Effector CD4-positive, alpha-beta T cell (primary cell): ENCODE measurements around the gene IPCEF1.

Experiments
- DNase-seq: peaks from one replicate; pipeline ENCODE4 v3.0.0-alpha.2; 2020

The IPCEF1 gene

GRCh38 chr6:154289818-154290508 is 66.6 kb downstream of the IPCEF1 start:
- DNase-seq, result no peak

DNA sequence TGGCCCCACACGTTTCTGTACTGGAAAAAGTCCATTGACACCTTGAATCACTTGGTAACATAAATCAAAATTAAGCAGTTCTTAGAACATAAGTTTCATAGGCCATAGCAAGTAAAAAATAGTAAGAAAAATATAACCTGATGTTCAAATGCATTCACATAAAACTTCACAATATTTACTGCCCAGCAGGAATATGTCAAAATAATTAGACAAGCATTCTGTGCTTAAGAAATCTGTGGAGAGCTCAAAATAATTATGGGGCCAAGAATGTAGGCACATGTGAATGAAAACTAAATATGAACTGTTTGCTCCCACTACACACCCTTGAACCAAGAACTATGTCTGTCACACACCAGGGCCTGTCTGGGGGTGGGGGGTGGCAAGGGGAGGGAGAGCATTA is 70.8 kb downstream of the IPCEF1 start:
- no peak for DNase-seq

DNA sequence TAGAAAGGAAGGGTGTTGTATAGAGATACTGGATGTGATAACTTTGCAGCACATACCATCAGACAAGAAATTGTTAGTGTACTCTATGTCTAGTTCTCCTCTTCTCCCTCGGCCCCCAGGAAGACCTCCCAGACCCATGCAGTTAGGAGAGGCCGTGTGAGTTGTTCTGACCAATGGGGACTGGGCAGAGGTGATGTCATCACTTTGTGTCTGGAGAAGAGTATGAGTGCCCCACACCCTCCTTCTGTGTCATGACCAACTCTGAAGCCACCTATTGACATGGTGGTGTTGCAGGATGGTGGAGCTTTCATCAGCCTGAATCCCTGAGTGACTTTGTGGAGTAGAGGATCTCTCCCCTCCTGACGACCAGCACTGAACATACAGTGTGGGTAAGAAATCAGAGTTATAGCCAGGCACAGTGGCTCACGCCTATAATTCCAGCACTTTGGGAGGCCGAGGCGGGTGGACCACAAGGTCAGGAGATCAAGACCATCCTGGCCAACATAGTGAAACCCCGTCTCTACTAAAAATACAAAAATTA is 72.2 kb downstream of the IPCEF1 start:
- no peak for DNase-seq

GRCh38 chr6:154280521-154280920 is 76.1 kb downstream of the IPCEF1 start:
- no peak for DNase-seq

DNA sequence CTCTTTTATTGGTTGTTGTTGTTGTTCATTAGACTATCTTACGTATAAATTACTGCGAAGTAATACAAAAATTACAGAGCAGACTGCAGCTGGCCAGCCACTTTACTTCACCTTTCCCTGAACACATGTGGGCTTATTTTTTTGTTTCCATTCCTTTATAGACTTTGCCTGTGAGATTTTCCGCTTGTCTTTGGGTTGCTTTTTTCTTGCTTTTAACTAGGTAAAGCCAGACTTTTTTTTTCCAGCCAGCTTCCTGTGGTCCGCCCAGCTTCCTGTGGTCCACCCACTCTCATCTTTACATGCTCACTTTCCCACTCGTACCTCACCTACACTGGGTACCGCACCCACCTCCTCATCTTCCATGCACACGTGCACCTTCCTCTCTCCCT is 79.0 kb downstream of the IPCEF1 start:
- DNase-seq, result no peak

DNA sequence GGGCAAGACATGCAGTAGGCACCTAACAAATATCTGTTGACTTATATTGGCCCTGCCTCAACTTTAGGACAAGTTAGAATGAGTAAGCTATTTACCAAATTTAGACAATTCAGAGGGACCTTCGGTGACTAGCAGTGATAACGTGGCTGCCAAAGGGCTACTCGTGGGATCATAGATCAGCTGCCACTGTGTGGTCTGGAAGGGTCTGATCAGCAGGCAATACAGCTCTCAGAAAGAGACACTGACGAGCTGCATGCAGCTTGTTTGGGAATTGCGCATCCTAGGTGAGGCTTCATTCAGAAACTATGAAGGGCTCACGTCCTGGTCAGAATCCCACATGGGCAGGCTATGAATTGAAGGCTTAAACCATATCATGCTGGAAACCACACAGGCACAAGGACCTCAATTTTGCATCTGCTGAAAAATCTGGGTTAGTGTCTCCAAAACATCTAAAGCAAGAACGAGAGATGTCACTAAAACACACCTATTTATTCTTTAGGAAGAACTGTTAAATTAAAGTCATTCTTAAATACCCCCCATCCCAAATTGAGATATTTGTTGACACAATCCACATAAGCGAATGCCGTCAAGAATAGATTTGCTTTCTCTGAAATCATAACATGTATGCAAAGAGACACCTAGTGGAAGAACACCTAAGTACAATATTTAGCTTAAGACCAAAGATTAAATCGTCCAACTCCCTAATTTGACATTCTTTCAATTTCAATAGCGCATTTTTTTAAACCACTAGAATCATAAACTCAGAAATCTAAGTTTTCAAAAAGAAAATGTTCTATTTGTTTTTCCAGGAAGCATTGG is 79.6 kb downstream of the IPCEF1 start:
- DNase-seq, result no peak

DNA sequence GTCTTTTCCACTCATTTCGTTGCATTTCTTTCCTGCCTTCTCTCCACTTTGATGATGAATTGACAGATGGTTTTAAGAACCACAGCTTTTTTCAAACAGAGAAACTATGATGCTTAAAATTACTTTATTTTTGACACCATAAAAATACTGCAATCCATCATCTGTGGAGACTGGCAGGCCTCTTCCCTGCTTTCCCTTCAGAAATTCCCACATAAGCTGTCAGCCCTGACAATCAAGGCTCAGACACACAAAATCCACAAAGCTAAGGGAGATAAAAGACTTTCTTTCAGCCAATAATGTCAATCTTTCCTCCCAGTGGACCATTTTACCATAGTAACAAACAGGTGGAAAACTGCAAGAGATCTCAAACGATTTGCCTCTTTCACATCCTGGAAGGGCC is 82.4 kb downstream of the IPCEF1 start:
- no peak for DNase-seq

DNA sequence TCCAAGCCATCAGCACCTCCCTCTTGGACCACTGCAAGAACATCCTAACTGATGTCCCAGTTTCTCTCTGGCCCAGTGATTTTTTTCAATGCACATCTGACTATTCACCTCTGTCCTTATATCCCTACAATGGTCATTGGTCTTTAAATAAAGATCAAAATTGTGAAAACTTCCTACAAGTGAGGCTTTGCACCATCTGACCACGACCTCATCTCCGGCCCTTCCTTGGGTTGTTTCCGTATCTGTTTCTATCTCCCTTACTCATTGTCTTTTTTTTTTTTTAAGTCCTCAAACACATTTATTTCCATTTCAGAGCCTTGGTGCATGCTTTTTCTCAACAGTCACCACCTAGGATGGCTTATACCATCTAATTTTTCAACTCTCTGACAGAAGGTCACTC is 88.1 kb downstream of the IPCEF1 start:
- DNase-seq, result no peak

- DNase-seq, result no peak
Measured at GRCh38 chr6:154267508-154268106, 89.0 kb downstream of the IPCEF1 start.

GRCh38 chr6:154266560-154267099 is 90.0 kb downstream of the IPCEF1 start:
- DNase-seq, result no peak

- no peak for DNase-seq
Measured at GRCh38 chr6:154261688-154262397, 94.8 kb downstream of the IPCEF1 start.

DNA sequence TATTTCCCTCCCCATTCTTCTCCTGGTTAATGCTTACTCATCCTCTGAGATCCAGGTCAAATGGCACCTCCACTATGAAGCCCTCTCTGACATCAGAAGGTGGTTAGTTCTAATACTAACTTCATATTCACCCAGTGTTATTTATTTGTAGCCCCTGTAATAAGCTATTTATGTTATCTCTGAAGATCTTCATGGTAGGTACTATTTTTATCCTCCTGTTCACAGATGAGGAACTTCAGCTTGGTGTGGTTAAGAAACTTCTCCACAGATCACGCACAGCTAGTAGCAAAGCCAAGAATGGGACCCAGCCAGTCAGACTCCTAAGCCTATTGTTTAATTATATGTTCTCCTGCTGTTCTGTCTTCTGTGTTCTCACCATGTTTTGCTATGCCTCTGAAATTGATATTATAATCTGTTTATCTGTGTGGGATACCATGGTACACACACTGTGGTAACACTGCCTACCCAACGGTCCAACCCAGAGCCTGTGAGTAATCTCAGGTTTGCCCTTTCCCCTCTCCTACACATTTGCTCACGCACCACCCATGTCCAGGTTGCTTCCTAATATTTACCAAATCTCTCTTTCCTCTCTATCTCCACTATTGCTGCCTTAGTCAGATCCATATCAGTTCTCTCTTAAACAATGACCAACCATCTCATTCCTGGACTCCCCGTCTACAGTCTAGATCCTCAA is 98.4 kb downstream of the IPCEF1 start:
- no peak for DNase-seq

DNA sequence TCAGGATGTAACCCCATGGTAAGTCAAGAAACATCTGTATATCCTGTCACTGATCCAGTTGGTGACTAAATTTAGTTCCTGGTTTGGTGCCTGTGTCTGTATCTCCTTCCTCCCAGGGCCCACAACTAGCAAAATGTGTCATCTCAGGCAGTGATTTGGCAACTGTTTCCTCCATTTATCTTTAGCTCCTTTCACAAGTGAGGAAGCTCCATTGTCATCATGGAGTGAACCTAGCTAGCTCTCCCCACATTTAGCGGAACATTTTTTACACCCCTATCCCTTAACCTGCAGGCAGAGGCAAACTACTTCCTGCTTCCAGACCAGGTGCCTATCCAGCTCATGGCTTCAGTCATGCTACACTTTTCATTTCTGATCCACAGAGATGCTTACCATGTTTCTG is 99.5 kb downstream of the IPCEF1 start:
- no peak for DNase-seq

DNA sequence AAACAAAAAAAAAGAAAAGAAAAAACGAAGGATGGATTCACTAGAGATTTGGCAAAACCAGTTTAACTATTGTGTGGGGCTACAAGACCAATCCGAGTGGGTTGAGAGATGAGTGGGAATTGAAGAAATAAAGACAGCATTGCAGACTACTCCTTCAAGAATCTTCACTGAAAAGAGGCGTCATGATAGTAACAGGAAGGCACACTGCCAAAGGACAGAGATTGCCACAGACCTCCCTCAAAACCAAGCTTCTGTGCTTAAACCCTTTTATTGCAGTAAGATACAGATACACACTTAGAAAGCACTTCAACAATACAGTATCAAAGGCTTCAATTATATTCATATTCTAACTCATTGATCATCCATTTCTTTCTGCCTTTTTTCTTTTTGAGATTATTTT is 103.9 kb downstream of the IPCEF1 start:
- no peak for DNase-seq

GRCh38 chr6:154251116-154251515 is 105.5 kb downstream of the IPCEF1 start:
- DNase-seq, result no peak

DNA sequence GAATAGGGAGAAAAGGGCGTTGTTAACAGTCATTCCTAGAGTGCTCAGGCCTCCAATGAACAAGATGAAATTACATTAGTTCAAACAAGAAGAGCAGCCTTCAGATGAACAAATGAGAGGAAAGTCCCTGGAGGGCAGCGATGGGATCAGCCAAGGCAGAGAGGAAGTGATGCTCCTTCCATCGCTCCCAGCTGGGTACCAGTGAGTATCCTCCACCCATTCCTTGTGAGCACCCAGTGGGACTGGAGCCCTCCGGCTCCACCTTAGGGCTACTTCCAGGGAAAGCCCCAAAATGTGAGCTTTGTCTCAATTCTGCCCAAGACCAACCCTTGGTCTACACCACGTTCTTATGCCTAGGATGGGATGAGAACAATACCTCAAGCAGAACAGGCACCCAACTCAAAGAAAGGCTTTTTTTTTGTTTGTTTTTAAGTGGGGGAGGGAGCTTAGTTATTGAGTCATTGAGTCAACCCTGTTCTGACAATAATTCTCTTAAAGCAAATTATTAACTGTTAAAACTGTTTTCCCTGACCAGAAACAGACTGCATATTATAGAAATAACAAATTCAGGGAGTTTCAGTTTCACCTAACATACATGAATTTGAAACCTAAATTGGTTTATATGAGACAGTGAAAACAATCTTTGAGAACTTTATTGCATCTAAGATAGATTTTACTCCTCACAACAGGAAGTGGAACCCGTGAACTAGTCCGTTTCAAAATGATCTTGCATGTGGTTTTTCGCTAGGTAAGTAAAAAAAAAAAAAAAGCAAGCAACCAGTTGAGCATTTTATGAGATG is 106.9 kb downstream of the IPCEF1 start:
- DNase-seq, result peak; percentile 25

DNA sequence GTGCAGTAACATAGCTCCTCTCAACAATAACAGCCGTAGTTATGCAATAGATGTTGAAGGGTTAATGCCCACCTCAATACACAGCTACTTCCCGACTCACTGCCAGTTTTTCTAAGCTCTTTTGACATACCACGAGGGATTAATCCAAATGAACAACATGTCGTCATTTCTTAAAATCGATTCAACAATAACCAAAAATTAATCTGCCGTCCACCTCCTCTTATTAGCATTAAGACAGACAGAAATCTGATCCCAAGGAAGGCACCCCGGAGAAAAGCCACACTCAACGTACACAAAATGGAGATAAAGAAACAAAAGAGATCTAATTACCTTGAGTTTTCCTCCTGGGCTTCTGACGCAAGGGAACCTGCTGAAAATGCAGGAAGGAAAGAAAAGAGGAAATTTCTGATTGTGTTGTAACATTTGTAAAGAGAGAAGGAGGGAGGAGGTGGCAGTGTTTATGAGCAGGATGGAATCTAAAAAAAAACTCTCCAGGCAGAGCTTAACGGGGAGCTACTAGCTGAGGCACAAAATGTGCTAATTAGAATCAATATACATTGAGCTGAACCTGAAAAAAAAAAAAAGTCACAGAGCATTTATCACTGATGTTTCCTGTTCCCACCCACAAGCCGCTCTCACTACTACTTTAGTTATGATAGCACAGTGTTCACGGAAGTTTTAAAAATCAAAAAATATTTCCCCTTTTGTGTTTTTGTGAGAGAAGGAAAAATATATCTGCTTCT is 109.3 kb downstream of the IPCEF1 start:
- DNase-seq, result no peak

- no peak for DNase-seq
Measured at GRCh38 chr6:154246723-154247118, 109.9 kb downstream of the IPCEF1 start.

- no peak for DNase-seq
Measured at GRCh38 chr6:154245506-154245905, 111.1 kb downstream of the IPCEF1 start.
